Measurements from ENCODE around the gene CDH8.

Gene CDH8

GRCh38 chr16:62066747-62067146 lies 30.5 kb upstream of the CDH8 start:
- TF ChIP-seq, protein P1, sequence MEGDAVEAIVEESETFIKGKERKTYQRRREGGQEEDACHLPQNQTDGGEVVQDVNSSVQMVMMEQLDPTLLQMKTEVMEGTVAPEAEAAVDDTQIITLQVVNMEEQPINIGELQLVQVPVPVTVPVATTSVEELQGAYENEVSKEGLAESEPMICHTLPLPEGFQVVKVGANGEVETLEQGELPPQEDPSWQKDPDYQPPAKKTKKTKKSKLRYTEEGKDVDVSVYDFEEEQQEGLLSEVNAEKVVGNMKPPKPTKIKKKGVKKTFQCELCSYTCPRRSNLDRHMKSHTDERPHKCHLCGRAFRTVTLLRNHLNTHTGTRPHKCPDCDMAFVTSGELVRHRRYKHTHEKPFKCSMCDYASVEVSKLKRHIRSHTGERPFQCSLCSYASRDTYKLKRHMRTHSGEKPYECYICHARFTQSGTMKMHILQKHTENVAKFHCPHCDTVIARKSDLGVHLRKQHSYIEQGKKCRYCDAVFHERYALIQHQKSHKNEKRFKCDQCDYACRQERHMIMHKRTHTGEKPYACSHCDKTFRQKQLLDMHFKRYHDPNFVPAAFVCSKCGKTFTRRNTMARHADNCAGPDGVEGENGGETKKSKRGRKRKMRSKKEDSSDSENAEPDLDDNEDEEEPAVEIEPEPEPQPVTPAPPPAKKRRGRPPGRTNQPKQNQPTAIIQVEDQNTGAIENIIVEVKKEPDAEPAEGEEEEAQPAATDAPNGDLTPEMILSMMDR (IDR thresholded peaks at IDR 0.05; ENCODE audit: low read depth, low read length): no peak
- no peak overlapping the region for H3K4me3 ChIP-seq (ENCODE audit: low read depth, low read length)

- TF ChIP-seq, protein P1 (IDR thresholded peaks at IDR 0.05; ENCODE audit: low read depth, low read length): no peak
Observed at GRCh38 chr16:62064173-62064572, 27.9 kb upstream of the CDH8 start.

GRCh38 chr16:62060089-62060488 lies 23.9 kb upstream of the CDH8 start:
- TF ChIP-seq, protein P1 (IDR thresholded peaks at IDR 0.05; ENCODE audit: low read depth, low read length): no peak
- H3K4me3 ChIP-seq (ENCODE audit: low read depth, low read length): no peak overlapping the region

More at GRCh38 chr16:62064173-62064572, 27.9 kb upstream of the CDH8 start:
- H3K4me3 ChIP-seq (ENCODE audit: low read depth, low read length): no peak overlapping the region

DNA sequence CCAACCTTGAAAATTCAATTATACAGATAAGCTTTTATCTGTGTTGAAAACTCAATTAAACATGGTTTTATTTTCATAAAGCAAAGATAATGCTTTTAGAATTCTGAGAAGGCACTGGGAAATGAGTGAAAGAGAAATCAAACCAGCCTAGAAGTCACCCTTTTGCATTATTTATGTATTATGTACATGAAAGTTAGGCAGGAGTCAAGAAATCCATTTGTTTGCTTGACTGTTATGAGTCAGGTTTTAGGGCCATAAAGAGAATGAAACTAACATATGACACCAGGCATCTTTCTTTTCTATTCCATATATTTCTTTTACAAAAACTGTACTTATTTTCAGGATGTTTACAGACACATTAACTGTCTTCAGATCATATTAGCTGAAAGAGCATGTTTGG lies 23.3 kb upstream of the CDH8 start:
- no peak overlapping the region for H3K4me3 ChIP-seq (ENCODE audit: low read depth, low read length)
- TF ChIP-seq, protein P1 (IDR thresholded peaks at IDR 0.05; ENCODE audit: low read depth, low read length): no peak

DNA sequence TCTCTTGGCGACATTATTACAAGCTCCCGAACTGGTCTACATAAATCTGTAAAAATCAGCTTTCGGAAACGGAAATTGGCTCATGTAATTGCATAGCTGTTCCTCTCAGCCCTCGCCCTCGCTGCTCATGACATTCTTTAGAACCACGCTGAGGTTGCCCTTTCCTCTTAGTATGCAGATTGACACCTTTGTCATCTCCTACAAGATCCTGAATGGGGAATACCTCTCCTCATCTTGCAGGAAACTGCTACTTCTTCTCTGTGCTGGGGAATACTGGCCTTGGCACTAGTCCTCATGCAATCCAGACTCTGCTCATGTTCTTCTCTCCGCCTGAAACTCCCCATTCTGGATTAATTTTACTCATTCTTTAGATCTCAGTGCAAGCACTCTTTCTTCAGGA lies 22.2 kb upstream of the CDH8 start:
- TF ChIP-seq, protein P1 (IDR thresholded peaks at IDR 0.05; ENCODE audit: low read depth, low read length): no peak
- no peak overlapping the region for H3K4me3 ChIP-seq (ENCODE audit: low read depth, low read length)

DNA sequence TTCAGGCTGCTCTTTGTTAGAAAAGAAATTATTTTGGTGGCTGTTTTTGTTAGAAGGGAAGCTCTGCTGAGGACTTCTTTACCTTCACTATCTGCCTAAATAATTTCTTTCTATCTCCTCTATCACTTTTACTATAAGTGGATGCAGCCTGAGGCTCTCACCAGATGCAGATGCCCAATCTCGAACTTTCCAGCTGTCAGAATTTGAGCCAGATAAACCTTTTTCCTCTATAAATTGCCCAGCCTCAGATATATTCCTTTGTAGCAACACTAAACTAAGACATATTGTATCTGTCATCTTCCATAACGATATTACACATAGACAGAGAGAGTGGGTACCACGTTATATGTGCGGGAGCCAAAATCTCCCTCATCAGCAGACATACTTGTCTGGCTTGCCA lies 15.7 kb upstream of the CDH8 start:
- TF ChIP-seq, protein P1 (IDR thresholded peaks at IDR 0.05; ENCODE audit: low read depth, low read length): no peak
- no peak overlapping the region for H3K4me3 ChIP-seq (ENCODE audit: low read depth, low read length)

- TF ChIP-seq, protein P1 (IDR thresholded peaks at IDR 0.05; ENCODE audit: low read depth, low read length): no peak
- no peak overlapping the region for H3K4me3 ChIP-seq (ENCODE audit: low read depth, low read length)
Observed at GRCh38 chr16:62050793-62051192, 14.6 kb upstream of the CDH8 start.
